Astrocyte of the cerebellum (primary cell): Measurements from ENCODE around the gene SSR1.

ENCODE experiments used
- DNase-seq: peaks from one replicate; pipeline ENCODE4 v3.0.0-alpha.2; 2011; ENCODE audit warnings: low read depth
- H3K4me3 ChIP-seq: 2 replicates; pipeline ENCODE4 v1.5.1; 2011; ENCODE audit warnings: mild to moderate bottlenecking, low read depth, low read length, moderate library complexity
- in situ Hi-C: cut with HindIII; loops from 2 replicates; pipeline ENCODE4 v1.10.0; 2017; ENCODE audit warnings: low sequenced_read_pairs
- TF ChIP-seq, protein P1 (sequence below): IDR thresholded peaks from 2 replicates; pipeline ENCODE4 v1.5.1; 2012; ENCODE audit warnings: low read length, low read depth, moderate library complexity, mild to moderate bottlenecking; ENCODE audit errors: missing control alignments

SSR1 gene

DNA sequence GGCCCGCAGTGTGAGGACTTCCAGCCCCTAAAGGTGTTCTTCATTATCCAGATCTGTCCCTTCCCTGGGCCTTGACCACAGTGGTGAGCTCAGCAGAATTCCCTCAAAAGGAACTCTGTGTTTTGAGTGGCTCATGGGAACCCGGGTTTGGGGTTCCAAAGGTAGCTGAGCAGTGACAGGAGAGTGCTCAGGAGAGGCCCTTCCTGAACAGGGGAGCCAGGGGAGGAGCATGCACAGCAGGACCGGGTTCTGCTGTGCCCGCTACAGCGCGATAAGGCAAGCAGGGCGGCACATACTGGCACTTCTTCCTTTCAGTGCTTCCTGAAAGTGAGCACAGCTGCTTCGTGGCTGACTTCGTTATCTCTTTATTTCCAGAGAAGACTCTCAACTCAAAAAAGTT, 88.3 kb downstream of the SSR1 start:
- TF ChIP-seq, protein P1, sequence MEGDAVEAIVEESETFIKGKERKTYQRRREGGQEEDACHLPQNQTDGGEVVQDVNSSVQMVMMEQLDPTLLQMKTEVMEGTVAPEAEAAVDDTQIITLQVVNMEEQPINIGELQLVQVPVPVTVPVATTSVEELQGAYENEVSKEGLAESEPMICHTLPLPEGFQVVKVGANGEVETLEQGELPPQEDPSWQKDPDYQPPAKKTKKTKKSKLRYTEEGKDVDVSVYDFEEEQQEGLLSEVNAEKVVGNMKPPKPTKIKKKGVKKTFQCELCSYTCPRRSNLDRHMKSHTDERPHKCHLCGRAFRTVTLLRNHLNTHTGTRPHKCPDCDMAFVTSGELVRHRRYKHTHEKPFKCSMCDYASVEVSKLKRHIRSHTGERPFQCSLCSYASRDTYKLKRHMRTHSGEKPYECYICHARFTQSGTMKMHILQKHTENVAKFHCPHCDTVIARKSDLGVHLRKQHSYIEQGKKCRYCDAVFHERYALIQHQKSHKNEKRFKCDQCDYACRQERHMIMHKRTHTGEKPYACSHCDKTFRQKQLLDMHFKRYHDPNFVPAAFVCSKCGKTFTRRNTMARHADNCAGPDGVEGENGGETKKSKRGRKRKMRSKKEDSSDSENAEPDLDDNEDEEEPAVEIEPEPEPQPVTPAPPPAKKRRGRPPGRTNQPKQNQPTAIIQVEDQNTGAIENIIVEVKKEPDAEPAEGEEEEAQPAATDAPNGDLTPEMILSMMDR = no peak
- in situ Hi-C loops = no loop called here
- no peak overlapping the region for H3K4me3 ChIP-seq
- DNase-seq = no peak

DNA sequence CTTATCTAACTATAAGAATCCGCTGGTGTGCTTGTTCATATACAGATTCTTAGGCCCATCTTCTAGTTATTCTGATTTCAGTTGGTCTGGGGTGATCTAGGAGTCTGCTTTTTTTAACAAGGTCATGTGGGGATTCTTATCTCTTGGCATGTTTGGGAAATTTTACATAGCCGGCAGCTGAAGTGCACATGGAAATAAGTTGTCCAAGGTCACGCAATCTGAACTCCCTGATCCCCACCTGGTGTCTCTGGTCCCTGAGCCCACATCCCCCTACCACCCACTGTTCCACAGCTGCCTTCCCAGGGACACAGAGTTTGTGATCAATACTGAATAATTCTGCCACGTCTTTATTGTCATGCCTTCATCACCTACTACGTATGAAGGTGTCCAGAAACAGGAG, 90.8 kb downstream of the SSR1 start:
- DNase-seq = no peak
- in situ Hi-C loops = no loop called here
- no peak overlapping the region for H3K4me3 ChIP-seq
- TF ChIP-seq, protein P1 = no peak

DNA sequence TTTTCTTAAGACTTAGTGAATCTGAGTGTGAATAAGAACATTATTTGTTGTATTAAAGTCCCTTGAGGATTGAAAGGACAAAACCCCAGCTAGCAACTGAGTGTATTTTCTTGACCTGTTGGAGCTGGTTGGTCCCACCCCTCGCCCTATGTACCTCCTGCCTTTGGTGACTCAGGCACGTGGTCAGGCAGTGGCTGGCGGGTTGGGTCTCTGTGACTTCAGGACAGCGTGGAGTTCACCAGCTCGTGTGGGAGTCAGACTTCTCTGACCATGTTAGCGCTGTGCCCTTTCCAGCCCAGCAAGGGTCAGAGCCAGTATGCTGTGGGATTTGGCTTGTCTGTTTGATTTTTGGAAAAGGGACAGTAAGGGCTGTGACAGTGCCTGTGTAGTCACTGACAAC, 93.7 kb downstream of the SSR1 start:
- in situ Hi-C loops = no loop called here
- H3K4me3 ChIP-seq = no peak overlapping the region
- no peak for DNase-seq
- TF ChIP-seq, protein P1 = no peak

DNA sequence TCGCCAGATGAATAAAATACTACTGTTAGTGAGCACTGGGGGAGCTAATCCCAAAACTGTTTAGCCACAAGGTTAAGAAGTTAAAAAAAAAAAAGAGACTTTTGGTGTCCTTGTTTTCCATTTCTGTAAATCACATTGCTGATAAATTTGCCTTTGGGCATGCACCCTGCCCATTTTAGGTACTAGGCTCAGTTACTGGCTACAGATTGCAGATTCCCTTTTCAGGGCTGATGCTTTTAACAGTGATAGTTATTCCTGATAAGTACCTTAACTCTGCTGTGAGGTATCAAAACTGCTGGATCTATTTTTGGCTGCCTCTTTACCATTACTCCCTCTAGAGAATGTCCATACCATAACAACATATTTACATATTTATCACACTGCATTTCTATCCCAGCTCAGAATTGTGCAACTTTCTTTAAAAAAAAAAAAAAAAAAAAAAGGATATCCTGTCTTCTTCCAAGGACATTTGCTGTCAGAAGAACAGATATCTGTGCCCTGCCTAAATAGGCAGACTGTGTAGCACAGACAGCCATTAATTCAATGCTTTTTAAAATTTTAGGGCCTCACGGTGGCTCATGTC, 94.5 kb downstream of the SSR1 start:
- no peak for DNase-seq
- in situ Hi-C loops = no loop called here
- no peak overlapping the region for H3K4me3 ChIP-seq
- TF ChIP-seq, protein P1 = no peak
